NCI-H2196 (cell line): ENCODE data around the gene GHRHR.

ENCODE experiments used
- DNase-seq: peaks from one replicate; lab custom pipeline; 2025; ENCODE audit not compliant: unreplicated experiment; lab: John Stamatoyannopoulos, UW

Gene GHRHR

DNA sequence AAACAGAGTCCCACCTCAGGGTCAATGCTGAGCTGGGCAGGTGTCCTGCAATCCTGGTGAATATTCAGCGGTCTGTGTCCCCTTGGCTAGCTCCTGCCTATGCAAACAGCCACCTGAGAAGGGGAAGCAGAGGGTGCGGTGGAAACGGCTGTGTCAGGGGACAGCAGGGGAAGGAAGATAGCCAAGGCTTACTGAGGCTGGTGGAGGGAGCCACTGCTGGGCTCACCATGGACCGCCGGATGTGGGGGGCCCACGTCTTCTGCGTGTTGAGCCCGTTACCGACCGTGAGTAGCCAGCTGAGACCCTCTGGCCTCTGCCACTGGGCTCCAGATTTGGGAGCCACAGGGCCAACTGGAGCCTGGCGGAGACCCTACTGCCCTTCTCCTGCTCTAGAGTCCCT is at the start of gene GHRHR:
Gene GHRHR (plus strand): TSS at position 112 of the 400 bp plus-strand sequence. CDS start 116 bp downstream, at position 228.
- DNase-seq, result no peak

DNA sequence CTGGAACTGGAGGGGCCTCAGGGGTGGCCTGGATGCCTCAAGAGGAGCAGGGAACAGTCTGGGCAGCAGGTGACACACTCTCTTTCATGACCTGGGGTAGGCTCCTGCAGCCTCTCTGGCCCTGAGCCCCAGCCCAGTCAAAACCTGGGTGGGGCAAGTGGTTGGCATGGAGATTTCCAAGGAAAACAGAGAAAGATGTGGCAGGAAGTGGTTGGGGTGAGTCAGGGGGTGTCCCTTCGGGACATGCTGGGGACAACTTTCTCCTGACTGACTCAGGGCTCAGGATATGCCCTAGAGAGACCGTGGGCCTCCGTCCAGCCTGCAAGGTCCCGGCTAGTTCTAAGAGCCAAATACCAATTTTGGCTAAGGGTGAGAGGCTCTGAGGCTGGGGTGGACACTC is 49.2 kb upstream of the GHRHR start:
- no peak for DNase-seq

DNA sequence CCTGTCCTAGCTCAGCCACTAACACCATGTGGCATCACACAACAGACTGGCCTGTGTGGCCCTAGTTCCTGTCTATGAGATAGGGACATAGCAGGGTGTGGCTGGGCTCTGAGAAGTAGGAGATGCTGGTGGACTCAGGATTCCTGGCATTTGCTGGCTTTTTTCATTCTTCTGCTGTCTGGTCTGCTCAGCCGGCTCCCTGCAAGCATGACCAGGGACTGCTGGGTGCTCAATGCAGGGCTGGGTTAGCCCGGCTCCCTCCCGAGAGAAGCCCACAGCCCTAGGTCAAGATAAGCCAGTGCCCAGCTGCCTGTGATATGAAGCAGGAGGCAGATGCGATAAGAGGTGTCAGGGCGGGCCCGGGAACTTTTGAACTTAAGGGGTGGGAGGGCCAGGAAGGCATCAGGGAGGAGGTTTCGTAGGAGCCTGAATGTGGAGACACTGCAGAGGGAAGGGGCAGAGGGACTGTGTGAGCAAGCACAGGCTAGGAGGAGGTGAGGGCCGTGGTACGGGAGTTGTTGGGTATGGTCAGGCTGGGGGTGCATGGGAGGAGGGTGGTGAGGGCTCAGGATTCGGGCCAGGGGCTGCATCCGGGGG is 48.6 kb upstream of the GHRHR start:
- no peak for DNase-seq

GRCh38 chr7:30915751-30916150 is 48.0 kb upstream of the GHRHR start:
- no peak for DNase-seq

DNA sequence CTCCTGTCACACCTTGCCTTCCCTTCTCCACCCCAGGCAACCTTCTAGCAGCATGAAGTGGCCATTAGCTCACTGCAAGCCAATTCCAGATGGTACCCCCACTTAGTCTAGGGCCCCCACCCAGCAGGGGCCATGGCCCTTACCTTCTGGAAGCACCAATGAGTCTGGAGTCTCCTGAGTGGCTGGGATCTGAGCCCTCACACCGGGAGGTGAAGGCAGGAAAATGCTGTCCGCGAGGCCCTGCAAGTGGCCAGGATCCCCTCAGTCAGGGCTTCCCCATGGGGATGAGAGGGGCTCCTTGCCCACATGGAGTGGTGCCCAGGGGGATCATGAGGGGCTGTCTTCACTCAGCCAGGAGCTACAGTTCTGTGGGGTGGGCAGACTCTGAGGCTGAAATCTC is 47.5 kb upstream of the GHRHR start:
- DNase-seq, result no peak

- DNase-seq, result no peak
These were observed 47.0 kb upstream of the GHRHR start for GRCh38 chr7:30916767-30917166.

- DNase-seq, result no peak
These were observed 46.4 kb upstream of the GHRHR start for GRCh38 chr7:30917216-30917893.

- DNase-seq, result no peak
These were observed 45.1 kb upstream of the GHRHR start for GRCh38 chr7:30918676-30919075.

- no peak for DNase-seq
These were observed 43.7 kb upstream of the GHRHR start for GRCh38 chr7:30920021-30920583.

- no peak for DNase-seq
These were observed 42.9 kb upstream of the GHRHR start for GRCh38 chr7:30920584-30921539.

DNA sequence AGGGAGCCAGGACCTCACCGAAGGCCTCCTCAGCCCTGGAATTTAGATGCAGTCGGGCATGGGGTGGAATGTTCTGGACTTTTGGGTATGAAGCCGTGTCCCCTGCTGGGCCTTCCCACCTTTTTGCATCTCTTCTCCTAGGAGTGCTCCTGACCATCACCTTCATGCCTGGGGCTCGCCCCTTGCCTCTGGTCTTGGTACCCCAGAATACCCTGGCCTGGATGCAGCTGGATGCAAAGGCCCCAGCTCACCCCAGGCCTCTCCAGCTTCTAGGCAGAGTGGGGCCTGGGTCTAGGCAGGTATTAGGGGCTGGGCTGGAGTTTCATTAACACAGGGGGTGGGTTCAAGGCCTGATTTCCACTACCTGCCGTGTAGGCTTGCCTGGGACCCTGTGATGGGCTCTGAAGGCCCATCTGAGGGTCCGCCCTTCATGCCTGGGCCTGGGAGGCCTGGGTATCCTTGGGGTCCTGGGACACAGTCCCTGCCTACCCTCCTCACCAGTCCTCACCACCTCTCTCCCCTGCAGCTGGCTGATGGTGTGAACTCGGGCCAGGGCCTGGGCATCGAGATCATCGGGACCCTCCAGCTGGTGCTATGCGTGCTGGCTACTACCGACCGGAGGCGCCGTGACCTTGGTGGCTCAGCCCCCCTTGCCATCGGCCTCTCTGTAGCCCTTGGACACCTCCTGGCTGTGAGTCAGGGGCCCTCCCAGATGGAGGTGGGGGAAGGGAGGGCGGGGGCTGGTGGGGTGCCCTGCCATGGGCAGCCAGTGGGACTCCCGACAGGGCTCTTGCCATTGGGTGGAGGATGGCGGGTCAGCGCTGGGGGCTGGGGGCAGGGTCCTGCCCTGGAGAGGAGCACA is 42.0 kb upstream of the GHRHR start:
- no peak for DNase-seq

DNA sequence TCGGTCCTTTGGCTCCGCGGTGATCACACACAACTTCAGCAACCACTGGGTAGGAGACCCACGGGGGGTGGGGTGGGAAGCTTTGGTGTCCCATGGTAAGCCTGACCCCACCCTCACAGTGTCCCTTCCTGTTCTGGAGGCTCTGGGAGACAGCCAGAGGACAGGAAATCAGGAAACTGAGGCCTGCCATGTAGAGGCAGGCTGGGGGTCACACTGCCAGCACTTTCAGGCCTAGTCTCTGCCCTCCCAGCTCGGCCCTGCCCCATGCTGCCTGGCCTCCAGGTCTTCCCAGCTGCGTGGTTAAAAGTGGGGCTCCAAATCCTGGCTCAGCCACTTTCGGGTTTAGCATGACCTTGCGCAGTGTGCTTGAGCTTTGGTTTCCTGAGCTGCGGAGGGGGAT is 41.2 kb upstream of the GHRHR start:
- DNase-seq, result no peak

- DNase-seq, result no peak
These were observed 40.6 kb upstream of the GHRHR start for GRCh38 chr7:30923009-30923773.

DNA sequence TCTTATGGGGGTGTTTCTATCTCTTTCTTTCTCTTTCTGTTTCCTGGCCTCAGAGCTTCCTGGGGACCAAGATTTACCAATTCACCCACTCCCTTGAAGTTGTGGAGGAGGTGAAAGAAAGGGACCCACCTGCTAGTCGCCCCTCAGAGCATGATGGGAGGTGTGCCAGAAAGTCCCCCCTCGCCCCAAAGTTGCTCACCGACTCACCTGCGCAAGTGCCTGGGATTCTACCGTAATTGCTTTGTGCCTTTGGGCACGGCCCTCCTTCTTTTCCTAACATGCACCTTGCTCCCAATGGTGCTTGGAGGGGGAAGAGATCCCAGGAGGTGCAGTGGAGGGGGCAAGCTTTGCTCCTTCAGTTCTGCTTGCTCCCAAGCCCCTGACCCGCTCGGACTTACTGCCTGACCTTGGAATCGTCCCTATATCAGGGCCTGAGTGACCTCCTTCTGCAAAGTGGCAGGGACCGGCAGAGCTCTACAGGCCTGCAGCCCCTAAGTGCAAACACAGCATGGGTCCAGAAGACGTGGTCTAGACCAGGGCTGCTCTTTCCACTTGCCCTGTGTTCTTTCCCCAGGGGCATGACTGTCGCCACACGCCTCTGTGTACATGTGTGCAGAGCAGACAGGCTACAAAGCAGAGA is 39.9 kb upstream of the GHRHR start:
- DNase-seq, result no peak

- DNase-seq, result no peak
These were observed 39.1 kb upstream of the GHRHR start for GRCh38 chr7:30924624-30925023.

- DNase-seq, result no peak
These were observed 38.6 kb upstream of the GHRHR start for GRCh38 chr7:30925117-30925516.

GRCh38 chr7:30925913-30926312 is 37.8 kb upstream of the GHRHR start:
- no peak for DNase-seq

DNA sequence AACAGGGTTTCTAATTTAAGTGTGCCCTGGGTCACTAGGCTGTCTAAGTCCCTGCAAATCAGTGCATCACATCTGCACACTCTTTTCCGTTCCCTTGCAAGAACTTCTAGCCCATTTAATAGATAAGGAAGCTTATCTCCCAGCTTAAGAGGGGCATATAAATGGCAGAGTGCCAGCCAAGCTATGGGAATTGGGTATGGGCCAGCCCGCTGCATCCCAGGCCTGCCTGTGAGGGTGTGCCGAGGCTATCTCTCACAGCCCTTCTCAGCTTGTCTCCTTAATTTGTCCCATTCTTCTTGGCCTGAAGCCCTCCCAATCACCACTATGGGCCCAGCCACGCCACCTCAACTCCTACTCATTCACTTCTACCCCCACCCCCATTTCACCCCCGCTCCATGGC is 37.4 kb upstream of the GHRHR start:
- DNase-seq, result no peak

GRCh38 chr7:30927040-30927439 is 36.7 kb upstream of the GHRHR start:
- DNase-seq, result no peak
